Right ventricle myocardium inferior (tissue), 1 donor: ENCODE measurements around the gene ICAM3. TPM values are rescaled to one million over a fixed set of nuclear protein-coding genes. Genes with fewer than 3 reads are reported as not detected.

Experiments used
- ATAC-seq: fragments of 200-7000 bp; cut with Tn5 transposase; one replicate; pipeline ENCODE4 v1.9.1; 2020; ENCODE audit warnings: mild to moderate bottlenecking, moderate library complexity
- DNase-seq: peaks from one replicate; pipeline ENCODE4 v3.0.0; 2021; ENCODE audit errors: missing footprints
- intact Hi-C: fragments of 100-400 bp; cut with DNase I; formaldehyde crosslinking; loops from one replicate; pipeline ENCODE4 v1.11.0; 2022
- total RNA-seq: library from RNA; stranded (reverse); fragmentation: NEBNext Ultra II Directional; extraction: Animal tissue kit (Norgen Biotek cat#: 25700); gene quantifications from one replicate; pipeline ENCODE4 v1.2.1, GENCODE V29; 2021
- donor health status: DM: no; HTN: yes; CAD: no; lungs with severe emphysema.

ICAM3 gene
- total RNA-seq, 1 donor from 2014 or later, result 36.7 TPM

DNA sequence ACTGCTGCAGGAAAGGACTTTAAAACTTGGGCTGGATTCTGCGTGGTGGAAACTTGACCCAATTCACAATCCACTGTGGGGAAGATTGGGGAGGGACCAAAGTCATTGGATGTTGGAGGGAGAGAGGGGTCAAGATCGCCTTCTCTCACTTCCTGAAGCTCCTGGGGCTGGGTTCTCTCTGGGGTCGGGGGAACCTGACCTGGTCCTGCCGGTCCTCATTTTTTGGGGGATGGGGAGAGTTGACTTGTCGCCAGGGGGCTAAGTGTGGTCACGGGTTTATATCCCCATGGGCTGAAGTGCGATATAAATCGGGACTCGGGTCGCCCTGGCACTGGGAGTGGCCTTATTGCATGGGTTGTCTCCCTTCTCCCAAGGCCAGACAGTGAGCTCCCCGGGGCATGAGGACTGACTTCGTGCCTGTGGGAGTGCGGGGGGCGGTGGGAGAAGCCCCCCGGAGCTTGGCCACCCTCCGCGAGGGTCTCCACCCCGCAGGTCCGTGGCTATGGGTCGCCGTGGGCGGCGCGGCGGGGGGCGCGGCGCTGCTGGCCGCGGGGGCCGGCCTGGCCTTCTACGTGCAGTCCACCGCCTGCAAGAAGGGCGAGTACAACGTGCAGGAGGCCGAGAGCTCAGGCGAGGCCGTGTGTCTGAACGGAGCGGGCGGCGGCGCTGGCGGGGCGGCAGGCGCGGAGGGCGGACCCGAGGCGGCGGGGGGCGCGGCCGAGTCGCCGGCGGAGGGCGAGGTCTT is 43.4 kb downstream of the ICAM3 start:
- DNase-seq (peak; percentile 45), ATAC-seq (no peak)
- intact Hi-C loops, result no loop called here

- ATAC-seq, result no peak
- peak; percentile 83 for DNase-seq
- intact Hi-C loops, result no loop called here
These were observed 44.0 kb downstream of the ICAM3 start for GRCh38 chr19:10295305-10295846.

GRCh38 chr19:10294368-10294697 is 45.1 kb downstream of the ICAM3 start:
- ATAC-seq (no peak), DNase-seq (peak; percentile 32)
- intact Hi-C loops, result no loop called here

- ATAC-seq (no peak), DNase-seq (peak; percentile 37)
- intact Hi-C loops, result no loop called here
These were observed 45.6 kb downstream of the ICAM3 start for GRCh38 chr19:10293637-10294367.

DNA sequence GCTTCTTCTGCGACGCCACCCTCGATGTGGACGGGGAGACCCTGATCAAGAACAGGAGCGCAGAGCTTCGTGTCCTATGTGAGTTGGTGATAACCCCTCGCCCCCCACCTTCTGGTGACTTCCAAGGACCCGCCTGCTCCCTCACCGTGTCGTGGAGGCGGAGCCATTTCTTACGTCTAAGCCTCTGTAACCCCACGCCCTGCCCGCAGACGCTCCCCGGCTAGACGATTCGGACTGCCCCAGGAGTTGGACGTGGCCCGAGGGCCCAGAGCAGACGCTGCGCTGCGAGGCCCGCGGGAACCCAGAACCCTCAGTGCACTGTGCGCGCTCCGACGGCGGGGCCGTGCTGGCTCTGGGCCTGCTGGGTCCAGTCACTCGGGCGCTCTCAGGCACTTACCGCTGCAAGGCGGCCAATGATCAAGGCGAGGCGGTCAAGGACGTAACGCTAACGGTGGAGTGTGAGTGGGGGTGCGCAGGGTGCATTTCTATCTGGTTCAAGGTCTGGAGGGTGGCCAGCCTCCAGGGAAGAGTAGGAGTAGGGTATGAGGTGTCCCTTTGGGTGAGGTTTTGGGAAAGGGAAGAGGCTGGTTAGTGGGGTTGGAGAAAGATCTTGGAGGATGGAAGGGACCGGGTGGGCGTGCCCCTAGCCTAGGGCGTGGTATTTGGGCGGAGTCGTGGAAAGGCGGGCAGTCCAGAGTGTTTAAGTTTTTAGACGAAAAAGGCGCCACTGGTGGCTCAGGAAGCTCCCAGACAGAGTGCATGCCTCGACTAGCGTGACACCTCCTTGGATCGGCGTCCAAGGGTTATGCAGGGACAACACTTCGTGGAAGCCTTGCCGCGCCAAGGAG is 46.4 kb downstream of the ICAM3 start:
- no peak for ATAC-seq
- intact Hi-C loops, result no loop called here
- peak; percentile 70 for DNase-seq

- ATAC-seq (peak; percentile 63), DNase-seq (peak; percentile 91)
- intact Hi-C loops, result no loop called here
These were observed 47.1 kb downstream of the ICAM3 start for GRCh38 chr19:10292206-10292788.

DNA sequence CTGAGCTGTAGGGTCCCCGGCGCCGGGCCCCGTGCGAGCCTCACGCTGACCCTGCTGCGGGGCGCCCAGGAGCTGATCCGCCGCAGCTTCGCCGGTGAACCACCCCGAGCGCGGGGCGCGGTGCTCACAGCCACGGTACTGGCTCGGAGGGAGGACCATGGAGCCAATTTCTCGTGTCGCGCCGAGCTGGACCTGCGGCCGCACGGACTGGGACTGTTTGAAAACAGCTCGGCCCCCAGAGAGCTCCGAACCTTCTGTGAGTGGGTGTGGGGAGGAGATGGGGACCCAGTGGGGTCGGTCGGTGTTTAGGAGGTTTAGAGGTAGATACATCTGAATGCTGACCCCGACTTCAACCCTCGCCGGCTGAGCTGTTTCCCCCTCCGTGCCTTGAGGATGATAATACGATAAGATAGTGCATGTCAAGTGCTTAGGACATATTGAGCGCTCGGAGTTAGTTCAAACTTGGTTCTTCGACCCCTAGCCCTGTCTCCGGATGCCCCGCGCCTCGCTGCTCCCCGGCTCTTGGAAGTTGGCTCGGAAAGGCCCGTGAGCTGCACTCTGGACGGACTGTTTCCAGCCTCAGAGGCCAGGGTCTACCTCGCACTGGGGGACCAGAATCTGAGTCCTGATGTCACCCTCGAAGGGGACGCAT is 47.7 kb downstream of the ICAM3 start:
- ATAC-seq, result no peak
- intact Hi-C loops, result no loop called here
- DNase-seq, result no peak

DNA sequence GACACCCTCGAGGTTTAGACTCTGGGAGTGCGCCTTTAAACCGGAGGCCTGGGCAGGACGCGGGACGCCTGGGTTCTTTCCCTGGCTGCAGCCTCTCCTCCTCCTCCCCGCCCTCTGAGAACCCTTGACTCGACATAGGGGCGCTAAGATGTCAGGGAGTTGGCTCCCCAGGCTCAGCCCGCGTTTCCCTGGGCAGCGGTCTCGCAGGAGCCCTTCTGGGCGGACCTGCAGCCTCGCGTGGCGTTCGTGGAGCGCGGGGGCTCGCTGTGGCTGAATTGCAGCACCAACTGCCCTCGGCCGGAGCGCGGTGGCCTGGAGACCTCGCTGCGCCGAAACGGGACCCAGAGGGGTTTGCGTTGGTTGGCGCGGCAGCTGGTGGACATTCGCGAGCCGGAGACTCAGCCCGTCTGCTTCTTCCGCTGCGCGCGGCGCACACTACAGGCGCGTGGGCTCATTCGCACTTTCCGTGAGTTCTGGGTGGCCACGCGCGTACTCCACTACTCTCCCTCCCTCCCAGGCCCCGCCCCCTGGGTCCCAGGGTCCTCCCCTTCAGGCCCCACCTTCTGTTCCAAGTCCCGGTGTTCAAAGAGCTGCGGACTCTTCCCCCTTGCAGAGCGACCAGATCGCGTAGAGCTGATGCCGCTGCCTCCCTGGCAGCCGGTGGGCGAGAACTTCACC is 48.4 kb downstream of the ICAM3 start:
- intact Hi-C loops, result no loop called here
- peak; percentile 91 for DNase-seq
- peak; percentile 51 for ATAC-seq

DNA sequence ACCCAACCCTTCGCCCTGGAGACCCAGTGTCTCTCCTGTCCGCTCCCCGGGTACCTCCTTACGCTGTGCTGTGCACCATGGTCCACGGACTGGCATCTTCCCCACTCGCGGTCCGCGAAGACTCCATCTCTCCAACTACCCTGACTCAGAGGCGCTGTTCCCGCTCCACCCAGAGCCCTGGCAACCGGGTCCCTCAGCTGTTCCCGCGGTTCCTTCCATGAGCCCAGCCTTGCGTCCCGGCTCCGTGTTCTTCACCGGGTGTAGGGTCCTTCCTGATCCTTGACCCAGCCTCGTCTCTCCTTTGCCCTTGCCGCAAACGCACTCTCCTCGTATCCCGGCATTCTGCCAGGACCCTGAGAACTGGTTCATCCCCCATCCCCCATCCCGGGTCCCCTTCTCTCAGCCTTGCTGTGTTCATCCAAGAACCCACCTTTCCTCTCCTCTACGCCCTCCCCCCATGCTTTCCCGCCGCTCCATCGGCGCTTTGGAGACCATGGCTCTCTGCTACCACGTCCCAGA is 49.0 kb downstream of the ICAM3 start:
- no peak for ATAC-seq

DNA sequence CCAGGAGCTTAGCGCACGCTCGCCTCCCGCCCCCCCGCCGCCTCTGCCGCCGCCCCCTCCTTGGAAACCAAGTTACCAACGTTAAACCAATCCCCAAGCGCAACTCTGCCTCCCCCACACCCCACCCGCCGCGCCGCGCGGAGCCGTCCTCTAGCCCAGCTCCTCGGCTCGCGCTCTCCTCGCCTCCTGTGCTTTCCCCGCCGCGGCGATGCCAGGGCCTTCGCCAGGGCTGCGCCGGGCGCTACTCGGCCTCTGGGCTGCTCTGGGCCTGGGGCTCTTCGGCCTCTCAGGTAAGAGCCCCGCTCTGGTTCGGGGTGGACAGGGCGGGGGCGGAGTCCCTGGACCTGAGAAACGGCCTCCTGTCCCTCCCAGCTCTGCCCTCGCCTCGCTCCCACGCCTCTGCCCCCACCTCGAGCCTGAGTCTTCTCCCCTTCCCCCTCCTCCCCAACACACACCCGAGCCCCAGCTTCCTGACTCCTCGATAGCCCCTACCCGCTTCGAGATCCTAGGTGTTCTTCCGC is 49.5 kb downstream of the ICAM3 start, which contains the start of gene ICAM5:
Gene ICAM5 (plus strand): TSS at position 117 of the 521 bp plus-strand sequence. CDS start 92 bp downstream, at position 209.
- intact Hi-C loops, result no loop called here

More for the DNA sequence above, 49.0 kb downstream of the ICAM3 start:
- intact Hi-C loops, result no loop called here
- DNase-seq, result peak; percentile 55

GRCh38 chr19:10289167-10289835 is 50.1 kb downstream of the ICAM3 start:
- peak; percentile 75 for DNase-seq
- intact Hi-C loops, result no loop called here
- no peak for ATAC-seq

More for the DNA sequence above, 49.5 kb downstream of the ICAM3 start, which contains the start of gene ICAM5:
- peak; percentile 65 for DNase-seq
- ATAC-seq, result no peak

- ATAC-seq, result no peak
- intact Hi-C loops, result no loop called here
- DNase-seq, result peak; percentile 67
These were observed 50.7 kb downstream of the ICAM3 start for GRCh38 chr19:10288662-10289166.

- ATAC-seq (peak; percentile 76), DNase-seq (peak; percentile 91)
- intact Hi-C loops, result no loop called here
These were observed 52.4 kb downstream of the ICAM3 start, which contains the start of gene ICAM4 for GRCh38 chr19:10286803-10287737. Gene ICAM4 (plus strand): TSS chr19:10286955. CDS start chr19:10287013, 58 bp downstream.

- intact Hi-C loops, result no loop called here
- DNase-seq (peak; percentile 22), ATAC-seq (no peak)
These were observed 54.0 kb downstream of the ICAM3 start for GRCh38 chr19:10285393-10285792.

DNA sequence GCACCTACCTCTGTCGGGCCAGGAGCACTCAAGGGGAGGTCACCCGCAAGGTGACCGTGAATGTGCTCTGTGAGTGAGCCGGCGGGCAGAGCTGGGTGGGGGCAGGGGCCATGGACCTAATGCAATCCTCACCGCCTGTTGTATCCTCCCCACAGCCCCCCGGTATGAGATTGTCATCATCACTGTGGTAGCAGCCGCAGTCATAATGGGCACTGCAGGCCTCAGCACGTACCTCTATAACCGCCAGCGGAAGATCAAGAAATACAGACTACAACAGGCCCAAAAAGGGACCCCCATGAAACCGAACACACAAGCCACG is 54.5 kb downstream of the ICAM3 start:
- intact Hi-C loops, result no loop called here

More for the DNA sequence above, 54.5 kb downstream of the ICAM3 start:
- peak; percentile 23 for DNase-seq
- no peak for ATAC-seq
